Thymus (tissue), 11 donors: Measurements from ENCODE around the gene EFR3B. TPM values are rescaled to one million over a fixed set of nuclear protein-coding genes. Genes with fewer than 3 reads are reported as not detected.
A peak's percentile ranks its signal among the peaks of the same experiment; 100 is the strongest.
"Not testable (repeated sequence)": the region's sequence is repeated elsewhere in the genome, so short reads cannot be mapped to it uniquely, and the experiment has no call there.

Experiments
- DNase-seq, 9 donors: peaks; one replicate each; pipeline ENCODE4 v3.0.0-alpha.2; 2013; ENCODE audit warnings: low spot score in 9 of 9, low read depth in 6 of 9, missing footprints in 1 of 9
- H3K27ac ChIP-seq, 2 donors: one replicate each; pipeline ENCODE4 v1.5.1; 2013; ENCODE audit warnings: control low read depth in 1 of 2, low read depth in 1 of 2, low read length in 1 of 2, mild to moderate bottlenecking in 1 of 2, moderate library complexity in 1 of 2
- H3K27me3 ChIP-seq, 2 donors: one replicate each; pipeline ENCODE4 v1.5.1; 2013; ENCODE audit warnings: low read length in 1 of 2; ENCODE audit not compliant: control insufficient read depth in 2 of 2, insufficient read depth in 1 of 2
- H3K36me3 ChIP-seq, 2 donors: one replicate each; pipeline ENCODE4 v1.5.1; 2013; ENCODE audit warnings: low read length in 1 of 2, mild to moderate bottlenecking in 1 of 2, moderate library complexity in 1 of 2; ENCODE audit not compliant: control insufficient read depth in 2 of 2, insufficient read depth in 2 of 2
- H3K4me1 ChIP-seq, 2 donors: one replicate each; pipeline ENCODE4 v1.5.1; 2013; ENCODE audit warnings: low read length in 2 of 2; ENCODE audit not compliant: control insufficient read depth in 2 of 2, insufficient read depth in 2 of 2
- H3K4me3 ChIP-seq, 2 donors: one replicate each; pipeline ENCODE4 v1.5.1; 2013; ENCODE audit warnings: low read length in 2 of 2, control low read depth in 1 of 2, mild to moderate bottlenecking in 1 of 2
- H3K9me3 ChIP-seq, 2 donors: one replicate each; pipeline ENCODE4 v1.5.1; 2013; ENCODE audit warnings: low read length in 1 of 2, mild to moderate bottlenecking in 1 of 2; ENCODE audit not compliant: control insufficient read depth in 2 of 2, insufficient read depth in 1 of 2
- WGBS: extraction: QIAGEN DNeasy Blood & Tissue Kit; methylation state at CpG from one replicate; pipeline ENCODE4 v1.1.7; 2013; 5-methylcytosine and 5-hydroxymethylcytosine counted together
- polyA plus RNA-seq: library from polyadenylated mRNA; stranded (reverse); fragments of 200-250 nt; gene quantifications from one replicate; pipeline ENCODE4 v1.2.3, GENCODE V29; 2013
- total RNA-seq: library from RNA; stranded (reverse); fragments of 120-200 nt; gene quantifications from one replicate; pipeline ENCODE4 v1.2.4, GENCODE V29; 2013
- donor health status: healthy.

EFR3B gene
- total and polyA plus RNA-seq, 2 donors, result 0.18 to 0.33 TPM

DNA sequence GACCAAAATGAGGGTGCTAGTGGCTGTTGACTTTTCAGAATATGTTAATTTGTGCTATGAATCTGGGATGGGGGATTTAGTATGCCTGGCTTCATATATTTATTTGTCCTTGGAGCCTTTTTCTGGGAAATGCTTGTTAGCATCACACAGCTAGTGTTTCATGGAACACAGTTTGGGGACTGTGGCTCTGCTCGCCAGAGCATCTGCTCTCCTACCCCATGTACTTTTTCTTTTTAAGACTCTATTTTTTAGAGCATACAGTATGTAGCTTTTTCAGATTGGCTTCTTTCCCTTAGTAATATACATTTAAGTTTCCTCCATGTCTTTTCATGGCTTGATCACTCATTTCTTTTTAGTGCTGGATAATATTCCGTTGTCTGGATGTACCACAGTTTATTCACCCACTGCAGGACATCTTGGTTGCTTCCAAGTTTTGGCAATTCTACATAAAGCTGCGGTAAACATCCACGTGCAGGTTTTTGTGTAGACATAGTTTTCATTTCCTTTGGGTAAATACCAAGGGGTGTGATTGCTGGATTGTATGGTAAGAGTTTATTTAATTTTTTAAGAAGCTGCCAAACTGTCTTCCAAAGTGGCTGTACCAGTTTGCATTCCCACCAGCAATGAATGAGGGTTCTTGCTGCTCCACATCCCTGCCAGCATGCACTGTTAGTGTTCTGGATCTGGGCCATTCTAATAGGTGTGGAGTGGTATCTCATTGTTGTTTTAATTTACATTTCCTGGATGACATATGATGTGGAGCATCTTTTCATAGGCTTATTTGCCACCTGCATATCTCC lies 44.1 kb downstream of the EFR3B start:
- WGBS, result 95% methylated on average over 4 of the region's 4 CpGs
- H3K36me3 ChIP-seq, result no peaks in the 10 kb centered on the region
- peaks cover 0 to 3% of the 10 kb centered on the region in 2 donors for H3K27me3 ChIP-seq
- no peak for DNase-seq
- no peaks in the 10 kb centered on the region for H3K9me3 ChIP-seq
- no peaks in the 10 kb centered on the region for H3K4me1 ChIP-seq
- H3K4me3 ChIP-seq, result no peak overlapping the region
- H3K27ac ChIP-seq, result no peak overlapping the region

DNA sequence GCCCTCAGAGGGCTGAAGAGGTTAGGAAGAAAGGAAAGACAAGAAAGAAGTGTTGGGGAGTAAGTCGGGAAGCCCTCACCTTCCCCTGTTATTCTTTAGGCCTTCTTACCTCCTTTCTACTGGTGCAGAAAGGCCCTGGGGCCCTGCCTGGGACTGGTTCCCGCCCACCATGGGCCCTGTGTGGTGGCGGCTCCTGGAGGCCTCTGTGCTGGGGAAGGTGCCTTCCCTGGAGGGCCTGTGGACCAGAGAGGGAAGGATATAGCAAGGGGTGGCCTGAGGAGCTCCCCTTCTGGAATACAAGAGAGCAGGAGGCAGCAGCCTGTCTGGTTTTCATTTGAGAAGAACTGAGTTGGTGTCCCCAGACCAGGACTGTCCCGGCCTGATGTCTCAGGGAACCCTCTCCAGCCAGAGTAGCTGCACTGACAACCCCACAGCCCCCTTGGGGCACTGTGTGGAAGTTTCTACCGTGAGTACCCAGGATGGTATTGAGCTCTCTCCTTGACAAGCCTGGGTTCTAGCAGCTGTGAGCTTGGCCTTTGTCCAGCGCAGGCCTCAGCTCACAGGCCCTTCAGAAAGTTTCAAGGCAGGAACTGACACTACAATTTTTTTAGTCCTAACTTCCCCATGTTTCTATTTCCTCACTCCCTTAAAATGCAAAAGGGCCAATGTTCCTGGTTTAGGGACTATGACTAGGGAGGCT lies 47.1 kb downstream of the EFR3B start:
- WGBS, result 81% methylated on average over 6 of the region's 6 CpGs
- no peak for DNase-seq
- H3K27me3 ChIP-seq, result no peaks in the 10 kb centered on the region
- no peaks in the 10 kb centered on the region for H3K9me3 ChIP-seq
- no peak overlapping the region for H3K27ac ChIP-seq
- no peaks in the 10 kb centered on the region for H3K36me3 ChIP-seq
- no peaks in the 10 kb centered on the region for H3K4me1 ChIP-seq
- no peak overlapping the region for H3K4me3 ChIP-seq

DNA sequence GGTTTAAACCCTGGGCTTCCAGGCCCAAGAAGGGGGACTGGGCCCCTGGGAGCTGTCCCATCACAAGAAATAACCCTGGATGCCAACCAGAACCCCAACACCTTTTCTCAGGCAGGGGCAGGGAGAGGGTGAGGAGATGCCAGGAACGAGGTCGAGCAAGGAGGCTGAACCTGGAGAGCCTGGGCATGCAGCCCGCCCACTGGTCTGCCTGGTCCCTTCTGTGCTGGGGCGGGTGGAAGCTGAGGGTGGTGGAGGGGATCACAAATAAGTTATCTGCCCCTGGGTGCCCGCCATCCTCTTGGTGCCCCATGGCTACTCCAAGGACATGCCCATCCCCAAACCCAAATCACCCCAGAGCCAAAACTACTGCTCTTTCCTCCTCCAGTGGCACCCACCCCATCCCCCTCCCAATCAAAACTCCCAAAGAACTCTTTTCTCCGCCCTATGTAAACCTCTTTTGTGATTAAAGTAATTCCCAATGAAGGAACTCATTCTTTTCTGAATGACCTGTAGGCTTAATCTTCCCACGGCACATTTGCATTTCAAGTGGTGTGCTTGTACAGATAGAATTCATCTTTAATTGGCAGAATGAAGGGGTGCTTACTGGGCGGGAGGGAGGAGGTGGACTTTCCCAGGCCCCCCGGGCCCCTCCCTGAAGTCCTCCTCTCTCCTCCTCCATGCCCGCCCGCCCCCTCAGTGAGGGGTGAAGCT lies 47.9 kb downstream of the EFR3B start:
- Histone ChIP-seq H3K27ac (no peak overlapping the region), H3K4me1 (no peaks in the 10 kb centered on the region), H3K36me3 (no peaks in the 10 kb centered on the region), H3K9me3 (no peaks in the 10 kb centered on the region), H3K27me3 (no peaks in the 10 kb centered on the region), H3K4me3 (no peak overlapping the region)
- 93% methylated on average over 11 of the region's 11 CpGs for WGBS
- no peak for DNase-seq

DNA sequence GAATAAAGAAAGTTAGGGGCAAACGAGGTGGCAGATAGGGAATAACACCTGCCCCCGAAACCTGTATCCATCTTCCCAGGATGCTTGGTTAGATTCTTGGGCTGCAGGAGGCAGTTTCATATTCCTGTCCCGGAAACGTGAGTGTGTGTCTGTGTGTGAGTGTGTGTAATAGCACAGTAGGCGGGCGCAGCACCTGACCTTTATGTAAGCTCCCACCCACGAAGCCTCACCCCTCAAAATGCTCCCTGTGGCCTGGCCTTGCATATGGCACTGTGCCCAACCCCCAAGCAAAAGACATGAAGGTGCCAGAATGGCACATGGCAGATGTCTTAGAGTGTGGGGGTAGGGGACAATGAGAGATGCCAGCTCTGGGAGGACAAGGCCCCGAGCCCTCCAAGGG lies 48.9 kb downstream of the EFR3B start:
- DNase-seq, result no peak
- Histone ChIP-seq H3K27ac (no peak overlapping the region), H3K4me1 (no peaks in the 10 kb centered on the region), H3K4me3 (no peak overlapping the region), H3K27me3 (no peaks in the 10 kb centered on the region), H3K9me3 (no peaks in the 10 kb centered on the region), H3K36me3 (no peaks in the 10 kb centered on the region)
- WGBS, result 96% methylated on average over 8 of the region's 8 CpGs

DNA sequence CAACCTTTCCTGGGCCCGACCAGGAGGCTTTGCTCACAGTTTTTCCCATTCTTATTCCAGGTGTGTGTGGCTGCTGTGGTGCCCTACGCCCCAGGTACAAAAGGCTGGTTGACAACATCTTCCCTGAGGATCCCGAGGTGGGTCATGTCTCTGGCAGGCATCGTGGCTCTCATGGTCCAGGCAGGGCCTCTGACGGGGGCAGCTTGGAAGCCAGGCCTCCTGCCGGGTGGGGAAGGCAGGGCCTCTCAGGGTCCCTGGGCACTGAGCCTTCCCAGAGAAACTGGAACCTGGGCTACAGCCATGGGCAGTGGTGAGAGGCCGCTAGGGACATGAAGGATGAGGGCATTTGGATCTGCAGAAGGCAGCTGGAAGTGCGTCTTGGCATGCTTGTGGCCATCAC lies 49.4 kb downstream of the EFR3B start:
- no peak for DNase-seq
- Histone ChIP-seq H3K4me3 (no peak overlapping the region), H3K27me3 (no peaks in the 10 kb centered on the region), H3K9me3 (no peaks in the 10 kb centered on the region), H3K4me1 (no peaks in the 10 kb centered on the region), H3K27ac (no peak overlapping the region), H3K36me3 (no peaks in the 10 kb centered on the region)
- WGBS, result 95% methylated on average over 8 of the region's 8 CpGs

DNA sequence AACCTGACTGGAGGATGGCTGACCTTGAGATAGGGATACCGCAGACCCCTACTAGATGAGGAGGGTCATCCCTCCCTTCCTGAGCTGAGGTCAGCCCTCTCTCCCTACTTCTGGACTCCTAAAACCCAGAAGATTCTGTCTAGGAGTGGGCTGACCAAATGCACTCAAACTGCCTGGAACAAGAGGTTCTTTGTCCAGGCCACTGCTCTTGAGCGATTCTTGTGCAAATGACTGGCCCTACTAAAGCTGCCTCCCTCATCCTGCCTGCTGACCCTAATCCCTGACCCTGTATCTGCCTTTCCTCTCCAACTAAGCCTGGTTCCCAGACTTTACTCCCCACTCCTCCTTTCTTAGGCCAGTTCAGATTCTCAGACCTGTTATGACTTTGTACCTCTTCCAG lies 56.2 kb downstream of the EFR3B start:
- DNase-seq, result no peak
- peaks cover 0 to 6% of the 10 kb centered on the region in 2 donors for H3K4me1 ChIP-seq
- 97% methylated on average over 2 of the region's 2 CpGs for WGBS

DNA sequence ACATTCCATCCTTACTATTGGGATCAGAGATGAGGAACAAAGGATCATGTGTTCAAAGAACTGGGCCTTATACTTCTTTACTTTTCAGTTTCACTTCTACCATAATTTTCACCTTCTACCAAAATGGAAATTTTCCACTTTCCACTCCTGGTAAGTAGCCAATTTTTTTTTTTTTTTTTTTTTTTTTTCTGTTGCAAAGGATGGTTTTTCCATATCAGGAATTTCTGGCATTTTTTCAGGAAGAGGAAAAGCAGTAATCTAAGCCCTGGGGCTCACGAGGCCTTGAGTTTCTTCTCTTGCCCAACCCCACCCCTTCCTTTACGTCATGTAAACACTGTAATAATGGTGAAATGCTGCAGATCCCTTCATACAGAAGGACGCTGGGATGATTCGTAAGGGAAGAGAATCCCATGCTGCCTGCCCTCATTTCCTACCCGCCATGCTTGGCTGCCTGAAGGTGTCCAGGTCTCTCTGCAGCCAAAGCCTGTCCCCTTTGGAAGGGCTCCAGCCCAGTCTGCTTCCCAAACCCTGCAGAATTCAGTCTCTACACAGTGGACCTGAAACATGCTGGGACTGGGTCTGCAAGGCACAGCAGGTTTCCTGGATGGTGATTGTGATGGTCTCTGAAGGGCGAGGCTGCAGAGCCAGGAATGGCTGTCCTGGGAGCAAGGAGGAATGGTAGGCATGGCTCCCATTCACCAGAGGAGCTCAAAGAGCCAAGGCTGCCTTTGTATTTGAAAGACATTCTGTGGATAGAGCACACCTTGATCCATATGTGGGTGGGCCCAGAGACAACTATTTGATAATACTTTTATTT lies 57.0 kb downstream of the EFR3B start:
- Histone ChIP-seq H3K4me3 (no peak overlapping the region), H3K4me1 (peaks cover 0 to 6% of the 10 kb centered on the region in 2 donors), H3K9me3 (no peaks in the 10 kb centered on the region), H3K27me3 (no peaks in the 10 kb centered on the region), H3K27ac (peak overlapping the region in 1 of 2 donors; percentile 58), H3K36me3 (no peaks in the 10 kb centered on the region)
- no peak for DNase-seq
- 92% methylated on average over 6 of the region's 6 CpGs for WGBS

More for the DNA sequence above, 56.2 kb downstream of the EFR3B start:
- no peaks in the 10 kb centered on the region for H3K9me3 ChIP-seq
- H3K27ac ChIP-seq, result peak overlapping the region in 1 of 2 donors; percentile 44
- no peaks in the 10 kb centered on the region for H3K36me3 ChIP-seq
- no peaks in the 10 kb centered on the region for H3K27me3 ChIP-seq
- no peak overlapping the region for H3K4me3 ChIP-seq

DNA sequence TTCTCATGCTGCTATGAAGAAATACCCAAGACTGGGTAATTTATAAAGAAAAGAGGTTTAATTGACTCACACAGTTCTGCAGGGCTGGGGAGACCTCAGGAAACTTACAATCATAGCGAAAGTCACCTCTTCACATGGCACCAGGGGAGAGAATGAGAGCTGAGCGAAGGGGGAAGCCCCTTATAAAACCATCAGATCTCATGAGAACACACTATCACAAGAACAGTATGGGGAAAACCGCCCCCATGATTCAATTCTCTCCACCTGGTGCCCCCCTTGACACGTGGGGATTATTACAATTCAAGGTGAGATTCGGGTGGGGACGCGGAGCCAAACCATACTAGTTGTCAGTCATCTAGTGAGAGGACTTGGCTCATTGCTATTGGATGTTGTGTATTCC lies 60.5 kb downstream of the EFR3B start:
- H3K4me1 ChIP-seq, DNase-seq, H3K27ac ChIP-seq, H3K9me3 ChIP-seq, H3K4me3 ChIP-seq, H3K36me3 ChIP-seq, H3K27me3 ChIP-seq: not testable (repeated sequence)
- WGBS, result 93% methylated on average over 7 of the region's 7 CpGs
